GM06990 (cell line): ENCODE data around the gene PGAM1.

Experiments used
- DNase-seq: peaks from one replicate; pipeline ENCODE4 v3.0.0-alpha.2; 2011; ENCODE audit not compliant: insufficient read length; ENCODE audit errors: extremely low read depth
- H3K27me3 ChIP-seq: replicated peaks from 2 replicates; pipeline ENCODE4 v1.6.0; 2011; ENCODE audit warnings: low read length; ENCODE audit not compliant: control insufficient read depth, insufficient read depth
- H3K36me3 ChIP-seq: 2 replicates; pipeline ENCODE4 v1.5.1; 2011; ENCODE audit warnings: low read length; ENCODE audit not compliant: control insufficient read depth, insufficient read depth
- H3K4me3 ChIP-seq: replicated peaks from 2 replicates; pipeline ENCODE4 v1.5.1; 2011; ENCODE audit warnings: low read depth, mild to moderate bottlenecking, control low read depth, low read length
- CTCF ChIP-seq: IDR thresholded peaks from 2 replicates; pipeline ENCODE4 v1.5.1; 2011; ENCODE audit warnings: low read length, control low read depth, mild to moderate bottlenecking, inconsistent platforms; ENCODE audit not compliant: insufficient read depth, poor library complexity, severe bottlenecking

The PGAM1 gene

DNA sequence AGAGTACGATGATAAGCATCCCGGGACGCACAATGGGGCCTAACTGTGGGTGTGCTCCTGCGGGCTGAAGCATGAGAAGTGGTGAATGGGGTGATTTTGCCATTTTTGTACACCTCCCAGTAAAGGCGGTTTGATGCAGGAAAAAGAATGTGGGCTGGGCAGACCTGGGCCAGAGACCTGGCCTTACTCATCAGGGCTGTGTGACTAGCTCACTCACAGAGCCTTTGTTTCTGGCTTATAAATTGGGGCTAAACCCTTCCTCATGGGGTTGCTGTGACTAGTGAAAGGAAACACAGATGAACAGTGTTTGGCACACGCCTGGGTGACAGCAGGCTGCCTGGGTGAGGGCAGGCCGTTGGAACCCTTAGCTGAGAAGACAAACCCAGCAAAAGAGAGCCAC, 42.8 kb upstream of the PGAM1 start:
- no peak overlapping the region for H3K4me3 ChIP-seq
- DNase-seq = no peak
- peaks cover 40% of the 10 kb centered on the region for H3K36me3 ChIP-seq
- no peaks in the 10 kb centered on the region for H3K27me3 ChIP-seq
- no peak for TF ChIP-seq CTCF

GRCh38 chr10:97384156-97384555, 41.8 kb upstream of the PGAM1 start:
- no peaks in the 10 kb centered on the region for H3K27me3 ChIP-seq
- no peak for TF ChIP-seq CTCF
- no peak for DNase-seq
- no peak overlapping the region for H3K4me3 ChIP-seq
- H3K36me3 ChIP-seq = peaks cover 40% of the 10 kb centered on the region

DNA sequence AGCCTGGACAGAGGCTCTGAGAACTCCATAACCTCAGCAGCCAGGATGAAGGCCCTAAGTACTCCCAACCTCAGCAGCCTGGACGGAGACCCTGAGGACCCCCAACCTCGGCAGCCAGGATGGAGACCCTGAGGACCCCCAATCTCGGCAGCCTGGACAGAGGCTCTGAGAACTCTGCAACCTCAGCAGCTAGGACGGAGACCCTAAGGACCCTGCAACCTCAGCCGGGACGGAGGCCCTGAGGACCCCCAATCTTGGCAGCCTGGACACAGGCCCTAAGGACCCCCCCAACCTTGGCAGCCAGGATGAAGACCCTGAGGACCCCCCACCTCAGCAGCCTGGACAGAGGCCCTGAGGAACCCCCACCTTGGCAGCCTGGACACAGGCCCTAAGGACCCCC, 41.4 kb upstream of the PGAM1 start:
- H3K4me3 ChIP-seq = no peak overlapping the region
- H3K27me3 ChIP-seq = no peaks in the 10 kb centered on the region
- peaks cover 35% of the 10 kb centered on the region for H3K36me3 ChIP-seq
- TF ChIP-seq CTCF = no peak
- DNase-seq = no peak

DNA sequence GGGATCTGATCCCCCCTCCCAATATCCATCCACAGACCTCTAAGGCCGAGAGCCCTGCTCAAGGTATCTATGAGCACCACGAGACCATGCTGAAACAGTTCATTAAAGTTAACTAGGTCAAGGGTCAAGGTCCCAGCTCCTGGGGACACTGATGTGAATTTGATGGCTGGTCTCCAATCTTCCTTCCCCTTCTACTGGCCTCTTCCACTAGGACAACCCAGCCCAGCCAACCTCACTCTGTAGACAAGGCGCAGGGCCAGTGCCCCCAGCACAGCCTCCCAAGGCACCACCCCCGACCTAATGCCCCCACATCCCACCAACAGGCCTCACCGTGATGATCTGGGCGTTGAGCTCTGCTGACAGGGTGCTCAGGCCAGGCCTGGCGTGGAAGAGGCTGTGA, 40.4 kb upstream of the PGAM1 start:
- no peak for TF ChIP-seq CTCF
- no peak for DNase-seq
- H3K4me3 ChIP-seq = no peak overlapping the region
- peaks cover 39% of the 10 kb centered on the region for H3K36me3 ChIP-seq
- no peaks in the 10 kb centered on the region for H3K27me3 ChIP-seq

DNA sequence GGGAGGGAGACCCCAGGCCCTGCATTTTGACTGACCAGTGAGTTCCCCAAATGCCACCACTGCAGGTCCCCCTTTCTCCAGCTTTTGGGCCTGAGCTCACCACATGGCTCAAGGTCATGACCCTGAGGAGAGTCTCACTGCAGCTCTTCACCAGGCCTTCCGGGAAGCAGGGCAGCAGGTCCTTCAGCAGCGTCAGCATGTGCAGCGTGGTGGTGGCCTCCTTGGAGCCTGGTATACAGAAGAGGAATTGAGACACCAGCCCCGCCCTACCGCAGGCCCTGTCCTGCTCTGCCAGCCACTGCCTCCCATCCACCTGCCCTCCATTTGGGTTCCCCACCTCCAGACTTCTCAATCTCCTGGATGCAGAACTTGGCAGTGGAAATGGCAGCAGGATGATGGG, 37.8 kb upstream of the PGAM1 start:
- TF ChIP-seq CTCF = no peak
- no peaks in the 10 kb centered on the region for H3K27me3 ChIP-seq
- DNase-seq = no peak
- peaks cover 35% of the 10 kb centered on the region for H3K36me3 ChIP-seq
- H3K4me3 ChIP-seq = no peak overlapping the region

GRCh38 chr10:97390091-97390490, 35.9 kb upstream of the PGAM1 start:
- H3K36me3 ChIP-seq = peaks cover 23% of the 10 kb centered on the region

More at GRCh38 chr10:97390091-97390490, 35.9 kb upstream of the PGAM1 start:
- no peak for DNase-seq
- no peak for TF ChIP-seq CTCF
- H3K27me3 ChIP-seq = no peaks in the 10 kb centered on the region
- H3K4me3 ChIP-seq = no peak overlapping the region
